ENCODE data around the gene HOXB3. TPM values are rescaled to one million over a fixed set of nuclear protein-coding genes. Genes with fewer than 3 reads are reported as not detected.

HOXB3 gene
- total RNA-seq, 4 donors from 2014 or later = 3.7 to 14.1 (median 9.4) TPM

DNA sequence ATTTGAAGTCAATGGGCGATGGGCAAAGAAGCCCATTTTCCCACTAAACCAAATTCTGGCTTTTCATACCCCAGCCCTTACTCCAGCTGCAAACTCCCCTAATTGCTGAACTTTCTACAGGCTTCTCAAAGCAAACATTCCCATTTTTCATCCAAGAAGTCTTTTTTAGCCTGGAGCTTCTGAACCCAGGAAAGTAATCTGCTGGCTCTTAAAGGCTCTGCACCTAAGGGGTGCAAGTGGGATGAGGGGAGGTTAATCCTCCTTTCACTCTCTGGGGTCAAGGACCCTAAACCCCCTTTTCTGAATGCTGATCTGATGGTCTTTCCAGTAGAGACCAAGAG is 18.4 kb upstream of the HOXB3 start:
- peaks cover 5 to 98% of the 10 kb centered on the region in 2 donors for H3K27me3 ChIP-seq
- H3K4me1 ChIP-seq = peaks cover 0 to 43% (median 14%) of the 10 kb centered on the region in 4 donors
- H3K9me3 ChIP-seq = peaks cover 0 to 6% (median 0%) of the 10 kb centered on the region in 4 donors
- H3K4me3 ChIP-seq = no peak overlapping the region
- H3K27ac ChIP-seq = no peak overlapping the region
- no peaks in the 10 kb centered on the region for H3K36me3 ChIP-seq
- TF ChIP-seq EP300 (IDR thresholded peaks at IDR 0.05) = no peak
- TF ChIP-seq, protein P1, sequence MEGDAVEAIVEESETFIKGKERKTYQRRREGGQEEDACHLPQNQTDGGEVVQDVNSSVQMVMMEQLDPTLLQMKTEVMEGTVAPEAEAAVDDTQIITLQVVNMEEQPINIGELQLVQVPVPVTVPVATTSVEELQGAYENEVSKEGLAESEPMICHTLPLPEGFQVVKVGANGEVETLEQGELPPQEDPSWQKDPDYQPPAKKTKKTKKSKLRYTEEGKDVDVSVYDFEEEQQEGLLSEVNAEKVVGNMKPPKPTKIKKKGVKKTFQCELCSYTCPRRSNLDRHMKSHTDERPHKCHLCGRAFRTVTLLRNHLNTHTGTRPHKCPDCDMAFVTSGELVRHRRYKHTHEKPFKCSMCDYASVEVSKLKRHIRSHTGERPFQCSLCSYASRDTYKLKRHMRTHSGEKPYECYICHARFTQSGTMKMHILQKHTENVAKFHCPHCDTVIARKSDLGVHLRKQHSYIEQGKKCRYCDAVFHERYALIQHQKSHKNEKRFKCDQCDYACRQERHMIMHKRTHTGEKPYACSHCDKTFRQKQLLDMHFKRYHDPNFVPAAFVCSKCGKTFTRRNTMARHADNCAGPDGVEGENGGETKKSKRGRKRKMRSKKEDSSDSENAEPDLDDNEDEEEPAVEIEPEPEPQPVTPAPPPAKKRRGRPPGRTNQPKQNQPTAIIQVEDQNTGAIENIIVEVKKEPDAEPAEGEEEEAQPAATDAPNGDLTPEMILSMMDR (IDR thresholded peaks at IDR 0.05) = no peak
- TF ChIP-seq POLR2A (IDR thresholded peaks at IDR 0.05) = no peak
- 82 to 92% methylated on average over 1 of the region's 1 CpG for WGBS, 2 donors
- DNase-seq (ENCODE audit: low spot score in 2 of 2) = no peak

DNA sequence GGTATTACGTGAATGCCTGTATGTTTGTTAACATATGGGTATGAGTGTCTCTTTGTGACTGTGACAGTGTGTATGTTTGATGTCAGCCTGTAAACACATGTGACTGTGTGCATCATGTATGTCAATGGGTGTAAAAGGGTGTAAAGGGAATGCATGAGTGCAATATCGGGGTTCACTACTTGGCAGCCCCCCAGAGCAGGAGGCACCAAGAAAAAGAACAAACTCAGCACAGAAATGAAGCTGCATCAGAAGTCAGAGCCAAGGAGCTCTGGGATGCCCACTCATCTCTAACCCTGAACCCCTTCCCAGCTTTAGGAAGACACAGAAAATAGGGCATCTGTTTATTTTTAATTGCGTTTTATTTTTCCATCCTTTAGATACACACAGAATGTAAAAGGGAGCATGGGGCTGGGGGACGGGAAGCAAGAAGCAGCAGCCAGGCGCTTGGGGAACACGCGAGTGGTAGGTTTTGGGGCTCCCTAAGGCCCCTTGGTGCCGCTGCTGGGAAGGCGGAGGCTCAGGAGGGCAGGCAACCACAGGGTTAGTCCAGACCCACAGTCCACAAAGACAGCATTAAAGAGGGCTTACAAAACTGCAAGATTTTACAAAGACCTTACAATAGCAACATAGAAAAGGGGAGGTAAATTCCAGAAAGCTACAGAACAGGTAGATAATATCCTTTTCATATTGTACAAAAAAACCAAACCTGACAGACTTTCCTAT is 17.0 kb upstream of the HOXB3 start:
- Histone ChIP-seq H3K27ac (no peak overlapping the region), H3K27me3 (peaks cover 5 to 100% of the 10 kb centered on the region in 2 donors), H3K4me1 (peaks cover 0 to 43% (median 8%) of the 10 kb centered on the region in 4 donors), H3K36me3 (no peaks in the 10 kb centered on the region), H3K9me3 (peaks cover 0 to 13% (median 0%) of the 10 kb centered on the region in 4 donors), H3K4me3 (no peak overlapping the region)
- DNase-seq (ENCODE audit: low spot score in 2 of 2) = no peak
- TF ChIP-seq, protein P1 (IDR thresholded peaks at IDR 0.05) = no peak
- TF ChIP-seq POLR2A (IDR thresholded peaks at IDR 0.05) (no peak), EP300 (IDR thresholded peaks at IDR 0.05) (no peak)
- 70 to 80% methylated on average over 9 of the region's 9 CpGs for WGBS, 2 donors

DNA sequence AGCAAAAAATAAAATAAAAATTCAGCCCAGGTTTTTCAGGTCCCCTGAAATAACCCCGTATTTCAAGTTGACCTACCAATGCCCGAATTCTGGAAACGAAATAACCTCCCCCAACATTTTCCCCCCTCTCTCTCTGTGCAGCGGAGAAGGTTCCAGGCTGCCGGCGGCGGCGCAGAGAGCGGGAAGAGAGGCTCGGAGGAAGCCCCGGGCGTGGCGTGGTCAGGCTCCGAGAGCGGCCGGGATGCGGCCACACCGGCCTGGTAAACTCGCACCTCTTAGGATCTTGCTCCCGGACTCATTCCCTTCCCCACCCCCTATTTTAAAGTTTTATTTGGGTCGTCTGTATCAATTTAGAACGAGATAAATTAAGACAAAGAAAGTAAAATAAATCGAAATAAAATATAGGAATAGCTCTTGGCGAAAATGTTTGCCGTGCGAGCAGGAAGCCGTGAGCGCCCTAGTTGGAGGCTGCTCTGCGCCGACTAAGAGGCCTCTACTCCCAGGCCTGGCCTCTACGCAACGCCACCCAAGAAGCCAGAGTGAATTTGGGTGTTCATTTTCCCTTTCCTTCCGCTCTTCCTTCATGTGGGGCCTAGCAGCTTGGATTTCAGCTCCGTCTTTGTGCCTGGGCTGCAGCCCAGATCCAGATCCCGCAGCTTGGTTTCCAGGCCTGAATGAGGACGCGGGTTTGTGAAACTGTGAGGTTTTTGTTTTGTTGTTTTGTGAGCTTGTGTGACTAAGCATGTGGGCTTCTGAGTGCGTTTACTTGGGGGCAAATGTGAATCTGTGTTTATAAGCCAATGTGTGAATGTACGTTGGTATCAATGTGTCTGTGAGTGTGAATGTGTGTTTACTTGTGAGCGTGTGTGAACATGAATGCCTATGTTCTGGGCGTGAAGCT is 16.2 kb upstream of the HOXB3 start:
- TF ChIP-seq POLR2A (IDR thresholded peaks at IDR 0.05) = no peak
- peak in 1 of 2 donors; percentile 3 for TF ChIP-seq EP300 (IDR thresholded peaks at IDR 0.05)
- H3K27ac ChIP-seq = peak overlapping the region in 1 of 4 donors; percentile 9
- H3K4me1 ChIP-seq = peaks cover 0 to 36% (median 5%) of the 10 kb centered on the region in 4 donors
- no peak overlapping the region for H3K4me3 ChIP-seq
- DNase-seq (ENCODE audit: low spot score in 2 of 2) = no peak
- H3K36me3 ChIP-seq = no peaks in the 10 kb centered on the region
- peaks cover 0 to 100% of the 10 kb centered on the region in 2 donors for H3K27me3 ChIP-seq
- WGBS, 2 donors = 51 to 56% methylated on average over 41 of the region's 41 CpGs
- peaks cover 0 to 13% (median 0%) of the 10 kb centered on the region in 4 donors for H3K9me3 ChIP-seq

DNA sequence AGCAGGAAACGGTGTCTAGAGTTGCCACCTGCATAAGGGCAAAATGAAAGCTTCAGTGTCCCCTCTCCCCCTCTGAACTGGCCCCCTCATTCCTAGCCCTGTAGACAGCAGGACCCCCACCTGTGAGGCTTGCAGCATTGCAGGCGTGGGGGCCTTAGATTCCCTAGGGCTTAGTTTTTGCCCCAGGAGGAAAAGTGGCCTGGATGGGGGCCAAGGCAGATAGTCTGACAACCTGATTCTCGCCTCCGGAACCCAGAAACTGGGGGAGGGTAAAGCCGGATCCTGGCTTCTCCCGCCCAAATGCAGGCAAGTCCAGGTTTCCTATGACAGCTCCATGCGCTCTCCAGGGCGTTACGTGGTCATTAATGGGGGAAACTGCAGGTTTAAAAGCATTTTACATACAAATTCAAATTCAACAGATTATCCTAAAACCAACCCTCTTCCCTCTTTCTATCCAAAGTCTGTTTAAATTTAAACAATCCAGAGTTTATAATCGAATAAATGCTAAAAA is 15.4 kb upstream of the HOXB3 start:
- H3K4me1 ChIP-seq = peaks cover 0 to 28% (median 5%) of the 10 kb centered on the region in 4 donors
- H3K36me3 ChIP-seq = no peaks in the 10 kb centered on the region
- H3K27ac ChIP-seq = peak overlapping the region in 2 of 4 donors; percentile 58 to 80
- WGBS, 2 donors = 42 to 45% methylated on average over 10 of the region's 10 CpGs
- H3K27me3 ChIP-seq = peaks cover 0 to 100% of the 10 kb centered on the region in 2 donors
- peaks cover 0 to 13% (median 0%) of the 10 kb centered on the region in 4 donors for H3K9me3 ChIP-seq
- no peak for TF ChIP-seq EP300 (IDR thresholded peaks at IDR 0.05)
- TF ChIP-seq, protein P1 (IDR thresholded peaks at IDR 0.05) = no peak
- peak overlapping the region in 2 of 4 donors; percentile 13 to 49 for H3K4me3 ChIP-seq
- DNase-seq (ENCODE audit: low spot score in 2 of 2) = no peak

DNA sequence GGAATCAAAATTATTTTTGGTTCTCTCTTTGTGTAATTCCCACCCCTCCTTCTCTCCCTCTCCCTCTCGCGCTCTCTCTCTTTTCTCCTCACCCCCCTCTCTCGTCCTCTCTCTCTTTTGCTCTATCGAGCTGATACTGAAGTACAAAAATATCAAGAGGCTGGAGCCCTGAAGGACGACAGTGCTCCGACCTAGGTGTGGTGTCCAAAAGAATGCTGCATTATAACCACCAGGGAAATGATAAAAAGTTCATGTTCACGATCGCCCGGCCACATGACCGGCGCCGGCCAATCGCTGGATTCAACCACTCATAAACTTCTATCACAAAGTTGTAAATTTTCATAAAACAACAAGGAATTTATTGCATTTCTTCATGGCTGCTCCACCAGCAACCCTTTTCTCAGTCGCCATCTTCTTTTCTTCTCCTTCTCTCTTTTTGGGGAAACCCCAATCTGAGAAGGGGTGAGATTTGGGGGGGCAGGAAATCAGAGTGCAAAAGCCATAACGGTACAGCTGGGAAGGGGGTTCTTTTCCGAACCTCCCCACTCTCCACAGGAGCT is 14.8 kb upstream of the HOXB3 start, which contains the start of gene HOXB6:
HOXB6 (minus strand) TSS at position 217 of the 560 bp plus-strand sequence. CDS start 6,836 bp downstream, outside the sequence.
- H3K36me3 ChIP-seq = no peaks in the 10 kb centered on the region
- TF ChIP-seq POLR2A (IDR thresholded peaks at IDR 0.05) = no peak
- TF ChIP-seq EP300 (IDR thresholded peaks at IDR 0.05) = peak in 1 of 2 donors; percentile 27
- peaks cover 0 to 22% (median 3%) of the 10 kb centered on the region in 4 donors for H3K4me1 ChIP-seq
- H3K27me3 ChIP-seq = peaks cover 0 to 100% of the 10 kb centered on the region in 2 donors
- H3K9me3 ChIP-seq = peaks cover 0 to 13% (median 0%) of the 10 kb centered on the region in 4 donors
- no peak for DNase-seq (ENCODE audit: low spot score in 2 of 2)
- WGBS, 2 donors = 10% methylated on average over 16 of the region's 16 CpGs
- peak within 1 kb of the TSS; percentile 13 to 49 (median 27) for H3K4me3 ChIP-seq
- peak within 1 kb of the TSS in 3 of 4 donors; percentile 5 to 80 (median 58) for H3K27ac ChIP-seq
